Naive thymus-derived CD8-positive, alpha-beta T cell (primary cell): ENCODE results near the gene MED13L. TPM values are rescaled to one million over a fixed set of nuclear protein-coding genes. Genes with fewer than 3 reads are reported as not detected.

Source experiments
- ATAC-seq, 2 donors: fragments of 150-1000 bp; cut with Tn5 transposase in 1 of 2; sonication (Bioruptor Pico), chemical (Tn5 transposase) in 1 of 2; 1 replicate in 1 of 2; 2 replicates in 1 of 2; pipeline ENCODE4 v1.10.0; 2021; ENCODE audit warnings: mild to moderate bottlenecking in 2 of 2, moderate library complexity in 2 of 2
- POLR2A ChIA-PET: fragments of 350-600 bp; sonication (Branson Sonifier 250); formaldehyde crosslinking; loops from one replicate; lab custom pipeline; 2021; ENCODE audit warnings: antibody characterized with exemption; lab: Charles Lee
- DNase-seq, 10 donors: peaks; one replicate each; pipeline versions ENCODE4 v3.0.0 to v3.0.0-alpha.2; 2020 to 2022
- H3K27ac Mint-ChIP-seq, 10 donors: one replicate each; pipeline ENCODE4 v1.8.0; 2020 to 2022; ENCODE audit warnings: mild to moderate bottlenecking in 10 of 10, mixed read lengths in 10 of 10, moderate library complexity in 4 of 10, inconsistent platforms in 1 of 10
- H3K27me3 Mint-ChIP-seq, 5 donors: one replicate each; pipeline ENCODE4 v1.8.0; 2021 to 2022; ENCODE audit warnings: mixed read lengths in 5 of 5
- H3K36me3 Mint-ChIP-seq, 3 donors: one replicate each; pipeline ENCODE4 v1.8.0; 2020 to 2022; ENCODE audit warnings: mixed read lengths in 3 of 3, mild to moderate bottlenecking in 2 of 3, inconsistent platforms in 1 of 3
- H3K4me1 Mint-ChIP-seq, 4 donors: one replicate each; pipeline ENCODE4 v1.8.0; 2021 to 2022; ENCODE audit warnings: mixed read lengths in 4 of 4
- H3K4me3 Mint-ChIP-seq, 10 donors: one replicate each; pipeline ENCODE4 v1.8.0; 2020 to 2022; ENCODE audit warnings: mild to moderate bottlenecking in 10 of 10, mixed read lengths in 10 of 10, moderate library complexity in 6 of 10, inconsistent platforms in 1 of 10
- H3K9me3 Mint-ChIP-seq, 9 donors: one replicate each; pipeline ENCODE4 v1.8.0; 2020 to 2022; ENCODE audit warnings: mixed read lengths in 9 of 9, mild to moderate bottlenecking in 3 of 9, inconsistent platforms in 1 of 9, moderate library complexity in 1 of 9
- polyA plus RNA-seq, 3 donors: library from polyadenylated mRNA; unstranded; fragments of 300-500 nt; fragmentation: Illumina TruSeq; gene quantifications; one replicate each; pipeline ENCODE4 v1.2.3, GENCODE V29; 2021
- total RNA-seq, 8 experiments: library from RNA in 2 of 8; stranded (reverse) in 2 of 8; gene quantifications; one replicate each; pipeline ENCODE4 v1.2.3 and lab custom pipeline; 2021 to 2026

The MED13L gene
- total and polyA plus RNA-seq, 5 experiments from 2014 or later, result 5.1 to 164 (median 6.7) TPM

- Mint-ChIP-seq H3K4me1 (peaks cover 0 to 6% (median under 1%) of the 10 kb centered on the region in 4 donors), H3K27ac (no peak overlapping the region), H3K9me3 (no peaks in the 10 kb centered on the region), H3K27me3 (no peaks in the 10 kb centered on the region), H3K36me3 (no peaks in the 10 kb centered on the region), H3K4me3 (no peak overlapping the region)
- ATAC-seq, result no peak
- DNase-seq, result no peak
- POLR2A ChIA-PET, result interaction anchor here (1.0 kb wide), 1 partner anchor 231 kb away, joined by 3 read pairs; no protein-coding TSS in a partner anchor
Measured at GRCh38 chr12:116302166-116303058, 24.9 kb upstream of the MED13L start.

GRCh38 chr12:116301621-116302020, 24.1 kb upstream of the MED13L start:
- H3K27ac Mint-ChIP-seq, result no peak overlapping the region
- POLR2A ChIA-PET, result no interaction called here
- H3K27me3 Mint-ChIP-seq, result no peaks in the 10 kb centered on the region
- H3K9me3 Mint-ChIP-seq, result peaks cover 0 to 4% (median 0%) of the 10 kb centered on the region in 9 donors
- ATAC-seq (no peak), DNase-seq (no peak)
- no peak overlapping the region for H3K4me3 Mint-ChIP-seq
- peaks cover 0 to 6% (median under 1%) of the 10 kb centered on the region in 4 donors for H3K4me1 Mint-ChIP-seq
- H3K36me3 Mint-ChIP-seq, result no peaks in the 10 kb centered on the region

DNA sequence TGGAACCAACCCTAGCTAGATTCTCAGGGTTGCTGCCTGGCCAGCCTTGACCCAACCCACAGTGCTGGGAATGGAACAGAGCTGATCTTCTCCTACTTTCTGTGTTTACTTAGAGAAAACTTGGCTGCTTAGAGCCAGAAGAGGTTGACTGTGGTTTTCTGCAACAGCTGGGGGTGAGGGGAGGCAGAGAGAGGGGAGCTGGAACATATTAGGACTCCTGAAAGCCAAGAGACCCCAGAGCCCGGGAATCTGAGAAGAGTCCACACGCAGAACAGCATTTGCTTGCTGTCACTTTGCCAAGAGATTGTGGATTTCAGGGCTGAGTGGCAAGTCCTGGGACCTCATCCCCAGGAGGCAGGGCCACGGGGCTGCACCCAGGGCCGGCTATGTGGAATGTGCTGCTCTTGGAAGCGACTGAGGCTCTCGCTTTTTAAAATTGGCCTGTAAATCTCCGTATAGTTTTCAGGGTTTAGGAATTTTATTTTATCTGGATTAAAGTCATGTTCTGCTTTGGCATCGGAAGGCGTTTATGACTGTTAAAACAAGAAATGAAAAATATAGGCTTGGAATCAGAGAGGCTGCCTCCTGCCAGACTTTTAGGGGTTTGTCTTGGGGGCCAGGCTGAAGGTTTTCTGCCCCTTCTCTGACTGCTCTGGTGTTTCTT, 22.3 kb upstream of the MED13L start:
- Mint-ChIP-seq H3K4me1 (peaks cover 0 to 6% (median under 1%) of the 10 kb centered on the region in 4 donors), H3K9me3 (peaks cover 0 to 4% (median 0%) of the 10 kb centered on the region in 9 donors), H3K27ac (no peak overlapping the region), H3K36me3 (no peaks in the 10 kb centered on the region), H3K27me3 (peaks cover 0 to 3% (median 2%) of the 10 kb centered on the region in 5 donors), H3K4me3 (no peak overlapping the region)
- ATAC-seq (no peak), DNase-seq (no peak)
- POLR2A ChIA-PET, result no interaction called here

GRCh38 chr12:116299064-116299463, 21.6 kb upstream of the MED13L start:
- DNase-seq (no peak), ATAC-seq (no peak)
- H3K27me3 Mint-ChIP-seq, result peaks cover 0 to 3% (median 2%) of the 10 kb centered on the region in 5 donors
- POLR2A ChIA-PET, result no interaction called here
- H3K4me1 Mint-ChIP-seq, result peaks cover 0 to 6% (median under 1%) of the 10 kb centered on the region in 4 donors
- H3K9me3 Mint-ChIP-seq, result peaks cover 0 to 4% (median 0%) of the 10 kb centered on the region in 9 donors
- H3K4me3 Mint-ChIP-seq, result no peak overlapping the region
- H3K27ac Mint-ChIP-seq, result no peak overlapping the region
- H3K36me3 Mint-ChIP-seq, result no peaks in the 10 kb centered on the region

- Mint-ChIP-seq H3K9me3 (peaks cover 0 to 4% (median 0%) of the 10 kb centered on the region in 9 donors), H3K36me3 (no peaks in the 10 kb centered on the region), H3K4me3 (no peak overlapping the region), H3K27ac (no peak overlapping the region), H3K4me1 (peaks cover 0 to 3% (median under 1%) of the 10 kb centered on the region in 4 donors), H3K27me3 (peaks cover 0 to 3% (median 2%) of the 10 kb centered on the region in 5 donors)
- ATAC-seq (no peak), DNase-seq (no peak)
- POLR2A ChIA-PET, result interaction anchor here (0.9 kb wide), 1 partner anchor 21 kb away, joined by 3 read pairs; no protein-coding TSS in a partner anchor
Measured at GRCh38 chr12:116298578-116298977, 21.1 kb upstream of the MED13L start.

GRCh38 chr12:116297224-116297834, 19.8 kb upstream of the MED13L start:
- Mint-ChIP-seq H3K9me3 (peaks cover 0 to 4% (median 0%) of the 10 kb centered on the region in 9 donors), H3K27ac (peak overlapping the region in 1 of 10 donors; percentile 66), H3K36me3 (no peaks in the 10 kb centered on the region), H3K4me3 (no peak overlapping the region), H3K4me1 (peaks cover 0 to 2% (median 0%) of the 10 kb centered on the region in 4 donors), H3K27me3 (peaks cover 0 to 3% (median 2%) of the 10 kb centered on the region in 5 donors)
- POLR2A ChIA-PET, result no interaction called here
- DNase-seq (no peak), ATAC-seq (no peak)

- H3K9me3 Mint-ChIP-seq, result peaks cover 0 to 4% (median 0%) of the 10 kb centered on the region in 9 donors
- DNase-seq (no peak), ATAC-seq (no peak)
- POLR2A ChIA-PET, result no interaction called here
- H3K4me1 Mint-ChIP-seq, result peaks cover 0 to 2% (median 0%) of the 10 kb centered on the region in 4 donors
- H3K27ac Mint-ChIP-seq, result no peak overlapping the region
- peaks cover 0 to 3% (median 2%) of the 10 kb centered on the region in 5 donors for H3K27me3 Mint-ChIP-seq
- H3K4me3 Mint-ChIP-seq, result no peak overlapping the region
- H3K36me3 Mint-ChIP-seq, result no peaks in the 10 kb centered on the region
Measured at GRCh38 chr12:116295327-116296263, 18.1 kb upstream of the MED13L start.

DNA sequence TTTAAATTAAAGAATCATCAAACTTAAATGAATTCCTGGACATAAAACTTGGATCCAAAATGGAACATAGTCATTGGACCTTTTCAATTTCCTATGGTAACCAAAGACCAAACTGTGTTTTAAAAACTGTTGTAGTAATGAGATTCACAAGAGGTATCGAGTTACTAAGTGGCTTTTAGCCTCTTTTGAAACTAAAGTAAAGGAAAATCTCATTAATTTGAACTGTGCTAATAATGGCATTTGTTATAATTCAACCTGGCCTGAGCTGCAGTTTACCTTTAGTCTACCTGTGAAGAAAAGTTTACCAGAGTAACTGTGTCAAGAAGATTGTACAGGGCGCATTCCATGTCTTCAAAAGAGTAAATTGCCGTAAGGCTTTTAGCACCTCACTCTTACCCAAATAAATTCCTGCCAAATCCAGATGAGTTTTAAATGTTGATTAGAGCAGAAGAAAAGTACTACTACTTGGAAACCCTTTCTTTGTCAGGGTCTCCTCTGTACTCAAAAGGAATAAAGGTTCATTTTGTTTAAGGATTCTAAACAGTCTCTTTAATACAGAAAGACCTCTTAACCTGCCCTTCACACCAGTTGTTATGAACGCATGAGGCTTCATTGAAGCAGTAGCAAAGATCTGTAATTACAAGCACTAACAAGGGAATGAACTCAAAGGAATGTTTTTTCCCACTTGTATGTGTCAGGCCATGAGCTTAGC, 17.1 kb upstream of the MED13L start:
- DNase-seq, result no peak
- POLR2A ChIA-PET, result no interaction called here
- H3K4me3 Mint-ChIP-seq, result no peak overlapping the region
- H3K36me3 Mint-ChIP-seq, result no peaks in the 10 kb centered on the region
- no peak for ATAC-seq
- H3K9me3 Mint-ChIP-seq, result peaks cover 0 to 4% (median 0%) of the 10 kb centered on the region in 9 donors
- peaks cover 0 to 2% (median 0%) of the 10 kb centered on the region in 4 donors for H3K4me1 Mint-ChIP-seq
- peaks cover 0 to 3% (median 2%) of the 10 kb centered on the region in 5 donors for H3K27me3 Mint-ChIP-seq
- H3K27ac Mint-ChIP-seq, result no peak overlapping the region

GRCh38 chr12:116293687-116294453, 16.4 kb upstream of the MED13L start:
- Mint-ChIP-seq H3K9me3 (peaks cover 0 to 4% (median 0%) of the 10 kb centered on the region in 9 donors), H3K4me1 (peaks cover 0 to 2% (median 0%) of the 10 kb centered on the region in 4 donors), H3K36me3 (no peaks in the 10 kb centered on the region), H3K27me3 (peaks cover 0 to 3% (median 2%) of the 10 kb centered on the region in 5 donors), H3K4me3 (no peak overlapping the region), H3K27ac (no peak overlapping the region)
- POLR2A ChIA-PET, result no interaction called here
- DNase-seq, result no peak
- no peak for ATAC-seq

GRCh38 chr12:116291218-116291617, 13.7 kb upstream of the MED13L start:
- no peak for DNase-seq
- no peak overlapping the region for H3K4me3 Mint-ChIP-seq
- no peak overlapping the region for H3K27ac Mint-ChIP-seq
- peaks cover 0 to 3% (median 2%) of the 10 kb centered on the region in 5 donors for H3K27me3 Mint-ChIP-seq
- H3K9me3 Mint-ChIP-seq, result peaks cover 0 to 3% (median 0%) of the 10 kb centered on the region in 9 donors
- H3K36me3 Mint-ChIP-seq, result no peaks in the 10 kb centered on the region
- H3K4me1 Mint-ChIP-seq, result peaks cover 0 to 4% (median 0%) of the 10 kb centered on the region in 4 donors
- POLR2A ChIA-PET, result no interaction called here
- ATAC-seq, result no peak

DNA sequence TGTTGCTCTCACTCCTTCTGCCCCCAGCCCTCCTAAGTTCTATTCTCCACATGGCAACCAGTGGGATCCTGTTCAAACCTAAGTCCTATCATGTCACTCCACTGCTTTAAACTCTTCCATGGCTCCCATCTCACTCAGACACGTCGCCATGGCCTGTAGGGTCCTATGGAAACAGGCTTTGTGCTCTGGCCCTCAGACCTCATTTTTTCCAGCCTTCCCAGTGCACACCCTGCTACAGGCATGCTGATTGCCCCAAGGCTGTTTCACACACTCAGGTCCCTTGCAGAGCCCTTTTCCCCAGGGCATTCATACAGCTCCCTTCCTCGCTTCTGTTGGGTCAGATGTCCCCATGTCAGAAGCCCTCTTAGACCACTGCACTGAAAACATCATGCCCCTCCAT, 11.2 kb upstream of the MED13L start:
- ATAC-seq, result no peak
- H3K4me3 Mint-ChIP-seq, result no peak overlapping the region
- POLR2A ChIA-PET, result no interaction called here
- H3K27me3 Mint-ChIP-seq, result no peaks in the 10 kb centered on the region
- DNase-seq, result no peak
- H3K27ac Mint-ChIP-seq, result no peak overlapping the region
- no peaks in the 10 kb centered on the region for H3K9me3 Mint-ChIP-seq
- H3K36me3 Mint-ChIP-seq, result no peaks in the 10 kb centered on the region
- H3K4me1 Mint-ChIP-seq, result peaks cover 0 to 4% (median 2%) of the 10 kb centered on the region in 4 donors
